OCI-LY1 (cell line): ENCODE measurements around the gene ANKRD33B.

ENCODE experiments used
- H2AFZ ChIP-seq: fragments of 200-600 bp; sonication (generic), shearing (Covaris generic); 2 replicates; pipeline ENCODE4 v1.6.0; 2014; ENCODE audit warnings: antibody characterized with exemption, mild to moderate bottlenecking, low read length
- H3F3A ChIP-seq: fragments of 200-600 bp; sonication (generic), shearing (Covaris generic); 2 replicates; pipeline ENCODE4 v1.6.0; 2014; ENCODE audit warnings: mild to moderate bottlenecking, antibody characterized with exemption, low read length, moderate library complexity; ENCODE audit not compliant: insufficient read depth
- H3K27ac ChIP-seq: fragments of 200-600 bp; sonication (generic); 2 replicates; pipeline ENCODE4 v1.5.1; 2014; ENCODE audit warnings: low read length, mixed run types, mild to moderate bottlenecking, low read depth; ENCODE audit not compliant: poor library complexity, severe bottlenecking
- H3K27me3 ChIP-seq: fragments of 200-600 bp; sonication (generic); 2 replicates; pipeline ENCODE4 v1.6.0; 2014; ENCODE audit warnings: antibody characterized with exemption, mild to moderate bottlenecking, low read length, moderate library complexity; ENCODE audit not compliant: insufficient read depth
- H3K36me3 ChIP-seq: fragments of 200-600 bp; sonication (generic); 2 replicates; pipeline ENCODE4 v1.6.1; 2014; ENCODE audit warnings: mild to moderate bottlenecking, antibody characterized with exemption, low read length, moderate library complexity, mixed read lengths; ENCODE audit not compliant: insufficient read depth
- H3K4me1 ChIP-seq: fragments of 200-600 bp; sonication (generic); 2 replicates; pipeline ENCODE4 v1.5.1; 2014; ENCODE audit warnings: mild to moderate bottlenecking, low read length, moderate library complexity; ENCODE audit not compliant: insufficient read depth, severe bottlenecking
- H3K4me2 ChIP-seq: fragments of 200-600 bp; sonication (generic), shearing (Covaris generic); 2 replicates; pipeline ENCODE4 v1.6.1; 2014; ENCODE audit warnings: low read length
- H3K4me3 ChIP-seq: fragments of 200-600 bp; sonication (generic); 2 replicates; pipeline ENCODE4 v1.5.1; 2014; ENCODE audit warnings: low read length, low read depth, mild to moderate bottlenecking, mixed read lengths; ENCODE audit not compliant: poor library complexity, severe bottlenecking
- H3K79me2 ChIP-seq: fragments of 200-600 bp; shearing (Covaris generic); 2 replicates; pipeline ENCODE4 v1.6.1; 2016; ENCODE audit warnings: mixed run types, low read length, mixed read lengths; ENCODE audit not compliant: insufficient read depth
- H3K9ac ChIP-seq: fragments of 200-600 bp; sonication (generic), shearing (Covaris generic); 2 replicates; pipeline ENCODE4 v1.6.1; 2014; ENCODE audit warnings: mild to moderate bottlenecking, low read length, mixed read lengths
- H3K9me2 ChIP-seq: fragments of 200-600 bp; sonication (generic), shearing (Covaris generic); 2 replicates; pipeline ENCODE4 v1.6.1; 2014; ENCODE audit warnings: low read depth, mild to moderate bottlenecking, low read length, mixed read lengths
- H3K9me3 ChIP-seq: fragments of 200-600 bp; shearing (Covaris generic); 2 replicates; pipeline ENCODE4 v1.6.1; 2014; ENCODE audit warnings: low read length, mixed read lengths
- H4K20me1 ChIP-seq: fragments of 200-600 bp; sonication (generic), shearing (Covaris generic); 2 replicates; pipeline ENCODE4 v1.6.0; 2016; ENCODE audit warnings: mild to moderate bottlenecking, low read length; ENCODE audit not compliant: insufficient read depth
- EZH2 ChIP-seq: fragments of 200-600 bp; sonication (generic), shearing (Covaris generic); IDR thresholded peaks from 2 replicates; pipeline ENCODE4 v1.8.0; 2017; ENCODE audit warnings: borderline replicate concordance, mixed run types, mild to moderate bottlenecking, antibody characterized with exemption, low read length, moderate library complexity, mixed read lengths
- TF ChIP-seq, protein P1 (sequence below): fragments of 200-600 bp; sonication (generic), shearing (Covaris generic); IDR thresholded peaks from 2 replicates; pipeline ENCODE4 v1.5.1; 2017; ENCODE audit warnings: mild to moderate bottlenecking, antibody characterized with exemption, low read length, moderate library complexity, mixed read lengths

Gene ANKRD33B

DNA sequence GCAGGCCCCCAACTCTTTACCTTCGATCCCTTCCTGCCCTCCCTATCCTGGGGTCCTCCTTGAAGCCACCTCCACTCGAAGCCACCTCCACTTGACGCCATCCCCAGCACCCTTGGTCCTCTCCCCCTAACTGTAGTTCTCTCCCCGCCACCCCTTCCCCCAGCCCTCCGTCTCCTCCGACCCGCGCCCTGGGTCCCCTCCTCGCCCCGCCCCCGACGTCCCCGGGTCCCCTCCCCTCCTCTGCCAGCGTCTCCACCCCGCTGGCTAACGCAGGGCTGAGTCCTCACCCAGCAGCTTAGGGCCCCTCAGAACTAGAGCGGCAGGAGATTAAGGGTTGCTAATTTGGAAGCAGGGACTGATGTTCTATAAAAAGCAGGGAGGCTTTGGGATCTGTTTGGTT lies 30.6 kb upstream of the ANKRD33B start:
- Histone ChIP-seq H3K27ac (no peak overlapping the region), H3K4me2 (no peak overlapping the region)

DNA sequence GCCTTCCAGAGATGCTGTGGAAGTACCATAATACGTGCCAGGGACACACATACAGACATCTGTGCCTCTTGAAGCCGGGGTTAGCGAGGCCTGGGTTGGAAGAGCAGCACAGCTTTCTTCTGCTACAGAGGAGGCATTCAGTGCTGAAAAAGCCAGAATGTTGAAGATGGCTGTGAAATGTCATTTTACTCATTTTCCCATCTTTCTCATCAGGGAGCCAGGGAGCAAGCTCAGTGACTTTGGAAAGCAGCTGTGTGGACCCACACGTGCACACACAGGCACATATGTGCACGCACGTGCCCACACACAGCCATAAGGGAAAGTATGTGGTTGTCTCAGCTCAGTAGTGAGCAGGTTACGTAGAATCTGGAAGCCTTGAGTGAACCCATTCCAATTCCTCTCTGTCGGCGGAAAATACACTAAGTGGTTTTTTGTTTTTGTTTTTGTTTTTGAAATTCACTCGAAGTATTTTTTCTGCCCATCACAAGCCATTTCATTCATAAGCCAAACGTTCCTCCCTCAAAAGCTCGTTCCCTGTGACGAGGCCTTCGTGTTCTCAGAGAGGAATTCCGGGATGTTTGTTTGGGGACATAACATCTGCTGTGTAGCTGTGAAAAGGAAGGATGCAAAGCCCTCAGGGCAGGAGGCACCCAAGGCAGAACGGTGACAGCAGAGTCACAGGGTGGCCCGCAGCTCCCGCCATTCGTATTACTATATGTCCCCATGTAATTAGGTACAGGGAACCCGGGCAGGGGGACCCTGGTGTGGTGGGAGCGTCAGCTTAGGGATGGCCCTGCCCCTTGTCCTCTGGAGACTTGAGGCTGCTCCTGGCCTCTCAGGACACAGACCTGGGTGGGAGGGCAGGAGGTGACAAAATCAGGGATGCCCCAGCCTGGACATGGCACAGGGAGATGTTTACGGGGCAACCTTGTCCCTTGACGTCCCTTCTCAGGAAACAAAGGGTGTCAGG lies 29.0 kb upstream of the ANKRD33B start:
- TF ChIP-seq, protein P1, sequence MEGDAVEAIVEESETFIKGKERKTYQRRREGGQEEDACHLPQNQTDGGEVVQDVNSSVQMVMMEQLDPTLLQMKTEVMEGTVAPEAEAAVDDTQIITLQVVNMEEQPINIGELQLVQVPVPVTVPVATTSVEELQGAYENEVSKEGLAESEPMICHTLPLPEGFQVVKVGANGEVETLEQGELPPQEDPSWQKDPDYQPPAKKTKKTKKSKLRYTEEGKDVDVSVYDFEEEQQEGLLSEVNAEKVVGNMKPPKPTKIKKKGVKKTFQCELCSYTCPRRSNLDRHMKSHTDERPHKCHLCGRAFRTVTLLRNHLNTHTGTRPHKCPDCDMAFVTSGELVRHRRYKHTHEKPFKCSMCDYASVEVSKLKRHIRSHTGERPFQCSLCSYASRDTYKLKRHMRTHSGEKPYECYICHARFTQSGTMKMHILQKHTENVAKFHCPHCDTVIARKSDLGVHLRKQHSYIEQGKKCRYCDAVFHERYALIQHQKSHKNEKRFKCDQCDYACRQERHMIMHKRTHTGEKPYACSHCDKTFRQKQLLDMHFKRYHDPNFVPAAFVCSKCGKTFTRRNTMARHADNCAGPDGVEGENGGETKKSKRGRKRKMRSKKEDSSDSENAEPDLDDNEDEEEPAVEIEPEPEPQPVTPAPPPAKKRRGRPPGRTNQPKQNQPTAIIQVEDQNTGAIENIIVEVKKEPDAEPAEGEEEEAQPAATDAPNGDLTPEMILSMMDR: no peak
- TF ChIP-seq EZH2: no peak
- no peaks in the 10 kb centered on the region for H4K20me1 ChIP-seq
- H2AFZ ChIP-seq: no peak overlapping the region
- H3F3A ChIP-seq: no peaks in the 10 kb centered on the region
- H3K4me2 ChIP-seq: no peak overlapping the region
- no peaks in the 10 kb centered on the region; the same call in 1 of the 2 replicates for H3K27me3 ChIP-seq
- no peaks in the 10 kb centered on the region for H3K36me3 ChIP-seq
- H3K9me2 ChIP-seq: no peaks in the 10 kb centered on the region
- no peaks in the 10 kb centered on the region for H3K4me1 ChIP-seq
- no peaks in the 10 kb centered on the region for H3K9me3 ChIP-seq
- no peak overlapping the region for H3K27ac ChIP-seq
- no peak overlapping the region for H3K4me3 ChIP-seq
- no peaks in the 10 kb centered on the region for H3K79me2 ChIP-seq
- no peak overlapping the region for H3K9ac ChIP-seq

More for the DNA sequence above, 30.6 kb upstream of the ANKRD33B start:
- Histone ChIP-seq H3K9me3 (no peaks in the 10 kb centered on the region), H3F3A (no peaks in the 10 kb centered on the region), H3K79me2 (no peaks in the 10 kb centered on the region), H3K4me1 (no peaks in the 10 kb centered on the region), H3K36me3 (no peaks in the 10 kb centered on the region), H3K9ac (no peak overlapping the region), H3K9me2 (no peaks in the 10 kb centered on the region), H4K20me1 (no peaks in the 10 kb centered on the region), H3K4me3 (no peak overlapping the region), H2AFZ (no peak overlapping the region), H3K27me3 (no peaks in the 10 kb centered on the region; the same call in 1 of the 2 replicates)
- TF ChIP-seq EZH2: no peak
- TF ChIP-seq, protein P1: no peak

DNA sequence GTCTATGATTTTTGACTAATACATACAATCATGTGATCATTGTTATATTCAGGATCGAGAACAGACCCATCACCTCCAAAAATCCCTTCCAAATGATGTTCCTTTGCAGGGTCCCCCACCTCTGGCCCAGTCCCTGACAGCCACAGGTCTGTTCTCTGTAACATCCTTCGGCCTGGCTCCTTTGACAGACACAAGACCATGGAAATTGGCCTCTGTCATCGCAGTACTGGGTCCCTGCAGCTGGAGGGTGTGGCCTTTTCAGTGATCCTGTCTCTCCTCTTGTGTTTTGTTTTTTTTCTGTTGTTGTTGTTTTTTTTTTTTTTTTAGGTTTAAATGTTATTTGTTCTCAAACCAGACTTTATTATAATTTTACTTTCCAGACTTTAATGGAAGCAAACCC lies 27.4 kb upstream of the ANKRD33B start:
- H3K79me2 ChIP-seq: no peaks in the 10 kb centered on the region
- no peaks in the 10 kb centered on the region for H3K4me1 ChIP-seq
- H3K4me3 ChIP-seq: no peak overlapping the region
- no peak overlapping the region for H3K9ac ChIP-seq
- H3K27ac ChIP-seq: no peak overlapping the region
- H3K36me3 ChIP-seq: no peaks in the 10 kb centered on the region
- no peak overlapping the region for H3K4me2 ChIP-seq
- no peaks in the 10 kb centered on the region for H4K20me1 ChIP-seq
- no peaks in the 10 kb centered on the region for H3K27me3 ChIP-seq
- no peaks in the 10 kb centered on the region for H3K9me3 ChIP-seq
- no peak for TF ChIP-seq EZH2
- TF ChIP-seq, protein P1: no peak
- no peaks in the 10 kb centered on the region for H3F3A ChIP-seq
- no peaks in the 10 kb centered on the region for H3K9me2 ChIP-seq
- H2AFZ ChIP-seq: no peak overlapping the region
